Measurements from ENCODE around the gene PI4K2B.
"Not testable (repeated sequence)": the region's sequence is repeated elsewhere in the genome, so short reads cannot be mapped to it uniquely, and the experiment has no call there.

The PI4K2B gene

DNA sequence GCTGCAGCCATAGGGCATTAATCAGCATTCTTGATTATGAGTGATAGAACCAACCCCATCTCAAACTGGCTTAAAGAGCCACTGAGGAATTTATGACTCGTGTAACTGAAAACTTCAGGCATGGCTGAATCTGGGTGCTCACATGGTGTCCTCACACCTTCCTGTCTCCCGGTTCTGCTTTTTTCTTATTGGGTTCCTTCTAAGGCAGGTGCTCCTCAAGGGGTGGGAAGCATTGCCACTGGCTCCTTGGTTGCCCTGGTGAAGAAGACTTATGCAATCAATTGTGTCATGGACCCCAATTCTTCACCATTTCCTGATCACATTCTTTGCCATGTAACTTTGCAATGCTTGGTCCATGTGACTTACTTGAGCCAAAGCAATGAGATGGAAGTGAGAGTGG lies 74.5 kb downstream of the PI4K2B start:
- no peak for DNase-seq

DNA sequence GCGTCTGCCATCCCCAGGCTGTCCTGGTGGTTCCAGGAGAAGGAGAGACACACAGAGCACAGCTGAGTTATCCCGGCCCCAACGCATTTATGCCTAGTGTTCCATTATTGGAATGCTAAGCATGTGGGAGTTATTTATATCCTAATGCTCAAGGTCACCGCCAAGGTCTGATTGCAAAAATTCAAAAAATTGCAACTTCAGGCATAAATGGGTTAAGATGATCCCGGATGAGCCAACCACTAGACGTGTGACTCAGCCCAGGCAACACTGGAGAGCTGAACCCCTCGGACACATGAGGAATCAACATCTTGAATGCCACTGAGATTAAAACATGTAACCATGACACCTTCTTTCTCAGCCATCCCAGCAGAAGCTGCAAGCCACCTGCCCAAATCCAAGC lies 74.9 kb downstream of the PI4K2B start:
- DNase-seq: no peak

DNA sequence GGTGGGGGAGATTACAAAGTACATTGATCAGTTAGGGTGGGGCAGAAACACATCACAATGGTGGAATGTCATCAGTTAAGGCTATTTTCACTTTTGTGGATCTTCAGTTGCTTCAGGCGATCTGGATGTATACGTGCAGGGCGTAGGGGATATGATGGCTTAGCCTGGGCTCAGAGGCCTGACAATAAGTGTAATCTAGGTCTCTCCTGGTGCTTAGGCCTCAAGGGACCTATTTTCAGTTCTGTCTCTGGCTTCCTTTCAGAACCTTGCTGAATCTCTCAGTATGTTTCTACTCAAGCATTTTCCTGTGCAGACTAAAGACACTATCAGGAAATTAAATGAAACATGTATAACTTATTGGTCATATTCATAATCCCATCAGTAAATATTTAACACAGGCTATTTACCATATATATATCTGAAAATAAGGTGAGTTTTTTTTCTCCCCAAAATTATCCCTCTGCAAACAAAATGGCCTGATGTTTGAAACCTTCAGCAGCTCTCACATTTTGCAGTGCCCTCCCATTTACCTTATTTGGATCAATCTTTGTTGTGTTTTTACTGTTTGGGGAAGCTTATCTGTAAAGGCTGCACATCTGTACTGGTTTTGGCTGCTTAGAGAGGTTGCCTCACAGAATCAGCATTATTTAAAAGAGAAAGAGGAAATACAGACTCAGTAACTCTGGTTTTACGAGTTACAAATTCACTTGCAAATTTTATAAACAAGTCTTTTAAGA lies 76.4 kb downstream of the PI4K2B start:
- DNase-seq: no peak

DNA sequence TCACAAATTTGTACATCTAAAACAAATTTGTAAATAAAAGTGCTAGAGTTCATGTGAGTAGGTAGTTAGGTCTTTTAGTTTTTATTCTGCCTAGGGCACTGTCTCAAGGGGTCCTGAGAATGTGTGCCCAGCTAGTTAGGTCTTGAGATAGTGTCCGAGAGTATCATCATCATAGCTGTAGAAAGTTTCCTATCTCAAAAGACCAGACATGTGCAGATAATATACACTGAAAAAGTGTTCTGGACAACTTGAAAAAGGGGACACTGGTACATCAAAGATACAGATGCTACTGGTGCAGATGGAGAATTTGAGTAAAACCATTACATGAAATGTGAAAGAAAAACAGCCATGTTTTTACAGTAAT lies 77.0 kb downstream of the PI4K2B start:
- DNase-seq: no peak

DNA sequence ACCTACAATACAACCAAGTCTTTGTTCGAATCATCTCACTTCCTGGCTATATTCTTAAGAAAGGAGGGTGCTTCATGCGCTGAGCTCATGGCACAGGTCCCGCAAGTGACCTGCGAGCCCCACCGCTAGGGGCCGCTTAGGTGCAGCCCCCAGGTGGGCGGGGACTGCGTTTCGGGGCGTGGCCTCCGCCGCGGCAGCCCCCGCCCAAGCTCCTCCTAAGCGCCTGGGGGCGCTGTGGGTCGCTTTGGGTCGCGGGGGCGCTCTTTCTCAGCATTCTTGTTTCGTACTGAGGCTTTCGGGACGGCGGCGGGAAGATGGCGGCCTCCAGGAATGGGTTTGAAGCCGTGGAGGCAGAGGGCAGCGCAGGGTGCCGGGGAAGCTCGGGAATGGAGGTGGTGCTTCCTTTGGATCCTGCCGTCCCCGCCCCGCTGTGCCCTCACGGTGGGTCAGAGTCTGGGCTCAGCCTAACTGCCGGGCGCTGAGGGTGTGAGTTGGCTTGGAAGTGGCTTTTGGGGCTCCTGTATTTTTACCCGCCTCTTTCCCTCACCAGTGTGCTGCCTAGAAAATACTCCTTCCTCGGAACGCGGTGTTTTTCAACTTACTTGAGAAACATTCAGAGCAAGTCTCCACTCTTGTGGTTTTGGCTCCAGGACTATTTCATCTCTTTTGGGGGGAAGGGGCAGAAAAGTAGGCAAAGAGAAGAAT lies 78.8 kb downstream of the PI4K2B start, which contains the start of gene ZCCHC4:
Gene ZCCHC4 (plus strand): TSS at position 279 of the 705 bp plus-strand sequence. CDS start 36 bp downstream, at position 315.
- DNase-seq: peak; percentile 64

DNA sequence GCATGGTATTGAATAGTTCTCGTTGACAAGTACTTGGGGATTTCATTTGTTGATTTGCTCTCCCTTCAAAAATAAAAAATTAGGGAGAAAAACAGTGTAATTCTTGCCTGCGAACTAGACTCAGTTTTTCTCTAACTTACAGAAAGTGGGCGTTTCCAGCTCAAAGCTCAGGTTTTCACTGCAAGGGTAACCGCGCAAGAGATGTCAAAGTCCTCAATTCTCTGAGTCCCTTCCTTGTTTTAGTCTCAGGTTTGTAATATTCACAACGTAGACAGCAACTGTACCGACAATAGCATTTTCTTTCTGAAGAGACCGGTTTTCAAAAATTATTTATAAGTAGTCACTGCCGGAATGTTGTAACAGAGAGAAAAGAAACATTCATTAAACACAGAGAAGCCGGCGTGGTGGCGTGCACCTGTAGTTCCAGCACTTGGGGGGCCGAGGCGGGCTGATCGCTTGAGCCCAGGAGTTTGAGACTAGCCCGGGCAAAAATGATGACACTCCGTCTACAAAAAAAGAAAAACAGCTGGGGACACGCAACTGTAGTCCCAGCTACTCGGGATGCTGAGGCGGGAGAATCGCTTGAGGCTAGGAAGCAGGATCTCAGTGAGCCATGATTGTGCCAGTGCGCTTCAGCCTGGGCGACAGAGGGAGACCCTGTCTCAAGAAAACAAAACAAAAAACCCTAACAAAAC lies 79.5 kb downstream of the PI4K2B start:
- DNase-seq: no peak

DNA sequence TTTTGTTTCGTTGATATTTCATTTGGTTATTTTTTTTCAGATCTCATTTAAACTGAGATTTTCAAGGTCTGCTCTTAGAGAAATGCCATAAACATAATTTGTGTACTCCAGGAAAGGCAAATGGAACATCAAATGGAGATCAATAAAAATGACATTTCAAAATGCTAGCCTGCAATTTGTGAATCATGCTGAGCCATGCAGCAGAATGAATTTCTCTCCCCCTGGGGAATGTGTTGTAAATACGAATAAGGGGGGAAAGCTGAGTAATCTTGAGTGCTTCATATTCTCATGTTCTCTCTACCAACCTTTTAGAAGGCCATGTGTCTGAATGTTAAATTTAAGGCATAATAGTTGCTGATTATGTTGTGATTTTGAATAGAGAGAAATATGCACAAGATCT lies 86.5 kb downstream of the PI4K2B start:
- DNase-seq: no peak

DNA sequence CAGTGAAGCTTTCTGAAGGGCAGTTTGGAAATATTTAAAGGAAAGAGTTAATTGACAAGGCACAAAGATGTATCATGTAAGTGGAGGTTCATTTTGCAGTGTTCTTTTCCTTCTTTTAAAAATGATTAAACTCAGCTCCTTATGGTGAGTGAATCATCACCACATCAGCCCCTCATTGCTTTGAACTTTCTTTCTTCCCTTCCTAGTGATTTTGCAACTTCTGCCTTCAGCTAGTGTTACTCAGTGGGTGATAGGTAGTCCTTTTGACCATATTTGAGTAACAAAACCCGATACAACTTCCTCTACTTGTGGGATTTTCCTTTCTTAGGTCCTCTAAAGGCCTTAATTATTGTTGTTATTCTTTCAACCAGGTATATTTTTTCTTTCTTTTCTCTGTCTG lies 86.9 kb downstream of the PI4K2B start:
- DNase-seq: no peak

DNA sequence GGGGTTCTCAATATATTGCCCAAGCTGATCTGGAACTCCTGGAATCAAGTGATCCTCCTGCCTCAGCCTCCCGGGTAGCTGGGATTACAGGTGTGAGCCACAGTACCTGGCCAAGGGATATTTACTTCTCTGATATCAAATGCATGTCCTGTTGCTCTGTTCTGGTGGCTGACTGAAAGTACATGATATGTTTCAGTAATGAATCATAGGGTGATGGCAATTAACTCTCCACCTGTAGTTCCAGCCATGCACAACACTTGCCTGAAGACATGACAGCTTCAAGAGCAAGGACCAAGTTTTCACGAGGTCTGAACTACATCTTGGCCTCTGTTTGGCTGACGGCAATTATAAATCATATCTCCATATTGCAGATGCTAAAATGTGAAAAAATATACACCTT lies 87.9 kb downstream of the PI4K2B start:
- no peak for DNase-seq

DNA sequence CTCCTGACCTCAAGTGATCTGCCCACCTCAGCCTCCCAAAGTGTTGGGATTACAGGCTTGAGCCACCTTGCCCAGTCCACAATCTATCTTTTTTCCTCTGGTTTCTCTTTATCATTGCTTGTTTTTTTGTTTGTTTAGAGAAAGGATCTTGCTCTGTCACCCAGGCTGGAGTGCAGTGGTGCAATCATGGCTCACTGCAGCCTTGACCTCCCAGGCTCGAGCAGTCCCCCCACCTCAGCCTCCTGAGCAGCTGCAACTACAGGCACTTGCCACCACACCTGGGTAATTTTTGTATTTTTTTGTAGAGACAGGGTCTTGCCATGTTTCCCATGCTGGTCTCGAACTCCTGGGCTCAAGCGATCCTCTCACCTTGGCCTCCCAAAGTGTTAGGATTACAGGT lies 94.6 kb downstream of the PI4K2B start:
- not testable (repeated sequence) for DNase-seq

Data from NCI-H1048 (cell line).